Stomach (tissue), 9 donors: ENCODE results near the gene IFIT3. TPM values are rescaled to one million over a fixed set of nuclear protein-coding genes. Genes with fewer than 3 reads are reported as not detected.
A peak's percentile ranks its signal among the peaks of the same experiment; 100 is the strongest.
"Not testable (repeated sequence)": the region's sequence is repeated elsewhere in the genome, so short reads cannot be mapped to it uniquely, and the experiment has no call there.

Experiments
- DNase-seq, 2 donors: peaks; one replicate each; pipeline versions ENCODE4 v3.0.0 to v3.0.0-alpha.2; 2013 to 2019
- H3K27ac ChIP-seq, 5 donors: fragments of 200-600 bp in 4 of 5; sonication (generic) in 4 of 5; one replicate each; pipeline ENCODE4 v1.5.1; 2013 to 2019; ENCODE audit warnings: mild to moderate bottlenecking in 1 of 5, moderate library complexity in 1 of 5
- H3K27me3 ChIP-seq, 3 donors: fragments of 200-600 bp; sonication (generic); one replicate each; pipeline ENCODE4 v1.5.1; 2017 to 2019; ENCODE audit warnings: mixed run types in 1 of 3
- H3K36me3 ChIP-seq, 4 donors: fragments of 200-600 bp; sonication (generic); 1 replicate in 3 of 4; 2 replicates in 1 of 4; pipeline ENCODE4 v1.5.1; 2016 to 2019
- H3K4me1 ChIP-seq, 4 donors: fragments of 200-600 bp; sonication (generic); one replicate each; pipeline ENCODE4 v1.5.1; 2016 to 2019
- H3K4me3 ChIP-seq, 4 donors: fragments of 200-600 bp; sonication (generic) in 3 of 4; one replicate each; pipeline ENCODE4 v1.5.1; 2016 to 2019; ENCODE audit warnings: mild to moderate bottlenecking in 1 of 4
- H3K9me3 ChIP-seq, 4 donors: fragments of 200-600 bp; sonication (generic); one replicate each; pipeline ENCODE4 v1.5.1; 2016 to 2019
- CTCF ChIP-seq, 7 experiments: fragments of 450-650 bp in 4 of 7; fragments of 200-600 bp in 3 of 7; sonication (generic) in 3 of 7; IDR thresholded peaks; one replicate each; pipeline ENCODE4 v1.5.1; 2016 to 2019; ENCODE audit warnings: antibody characterized with exemption in 7 of 7, control low read depth in 2 of 7, mild to moderate bottlenecking in 1 of 7
- EP300 ChIP-seq: sonication (generic); formaldehyde crosslinking; IDR thresholded peaks from one replicate; pipeline ENCODE4 v1.6.1; 2017; ENCODE audit warnings: antibody characterized with exemption
- POLR2A ChIP-seq, 4 donors: fragments of 450-650 bp; IDR thresholded peaks; one replicate each; pipeline ENCODE4 v1.6.1; 2016; ENCODE audit warnings: antibody characterized with exemption in 4 of 4, control low read depth in 2 of 4, mild to moderate bottlenecking in 1 of 4, moderate library complexity in 1 of 4
- POLR2AphosphoS5 ChIP-seq, 3 donors: sonication (generic); formaldehyde crosslinking; IDR thresholded peaks; one replicate each; pipeline ENCODE4 v1.6.1; 2016; ENCODE audit warnings: antibody characterized with exemption in 3 of 3
- WGBS, 5 donors: extraction: QIAGEN DNeasy Blood & Tissue Kit in 3 of 5; methylation state at CpG; one replicate each; pipeline versions ENCODE4 v1.1.5 to v1.1.7; 2013 to 2018; 5-methylcytosine and 5-hydroxymethylcytosine counted together
- intact Hi-C: fragments of 100-400 bp; cut with DNase I; formaldehyde crosslinking; loops from one replicate; pipeline ENCODE4 v1.15.1; 2023; ENCODE audit warnings: low total_unique reads
- polyA plus RNA-seq, 3 donors: library from polyadenylated mRNA; stranded (reverse); fragments of 200-250 nt; gene quantifications; one replicate each; pipeline ENCODE4 v1.2.3, GENCODE V29; 2013
- total RNA-seq, 5 donors: library from RNA; depleted of rRNA; stranded (reverse); fragments of >200 nt; gene quantifications; one replicate each; pipeline versions ENCODE4 v1.1.0 to v1.2.3, GENCODE V29; 2014 to 2016
- donor health status: healthy with polysubstance abuse.
- donor health status: Bipolar disorder and iron deficiency.
- donor health status: healthy.

Gene IFIT3
- total and polyA plus RNA-seq, 8 donors = 1.3 to 11.4 (median 6.9) TPM

DNA sequence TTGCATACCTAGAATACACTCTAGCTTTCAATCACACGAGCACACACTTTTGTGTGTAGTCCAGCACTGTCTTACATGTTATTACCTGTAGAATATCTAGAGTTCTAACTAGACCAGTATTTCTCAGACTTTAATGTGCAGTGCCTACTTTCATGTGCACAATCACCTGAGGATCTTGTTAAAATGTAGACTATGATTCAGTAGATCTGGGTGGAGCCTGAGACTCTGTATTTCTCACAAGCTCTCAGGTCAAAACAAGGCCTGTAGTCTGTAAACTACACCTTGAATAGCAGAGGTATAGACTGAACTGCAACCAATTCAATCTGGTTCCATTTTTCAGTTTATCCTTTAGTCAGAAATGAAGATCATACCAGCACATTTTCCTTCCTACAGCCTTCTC lies 14.8 kb upstream of the IFIT3 start:
- no peak overlapping the region for H3K4me3 ChIP-seq
- 80 to 97% (median 91%) methylated on average over 1 of the region's 1 CpG for WGBS, 5 donors
- intact Hi-C loops = no loop called here
- H3K27me3 ChIP-seq = no peaks in the 10 kb centered on the region
- DNase-seq = no peak
- H3K4me1 ChIP-seq = no peaks in the 10 kb centered on the region
- H3K27ac ChIP-seq = no peak overlapping the region
- peaks cover 0 to 10% (median 2%) of the 10 kb centered on the region in 4 donors for H3K36me3 ChIP-seq
- no peak for TF ChIP-seq POLR2AphosphoS5 (IDR thresholded peaks at IDR 0.05)
- no peak for TF ChIP-seq POLR2A (IDR thresholded peaks at IDR 0.05)
- no peak for TF ChIP-seq EP300
- no peak for TF ChIP-seq CTCF (IDR thresholded peaks at IDR 0.05)
- H3K9me3 ChIP-seq = no peaks in the 10 kb centered on the region

DNA sequence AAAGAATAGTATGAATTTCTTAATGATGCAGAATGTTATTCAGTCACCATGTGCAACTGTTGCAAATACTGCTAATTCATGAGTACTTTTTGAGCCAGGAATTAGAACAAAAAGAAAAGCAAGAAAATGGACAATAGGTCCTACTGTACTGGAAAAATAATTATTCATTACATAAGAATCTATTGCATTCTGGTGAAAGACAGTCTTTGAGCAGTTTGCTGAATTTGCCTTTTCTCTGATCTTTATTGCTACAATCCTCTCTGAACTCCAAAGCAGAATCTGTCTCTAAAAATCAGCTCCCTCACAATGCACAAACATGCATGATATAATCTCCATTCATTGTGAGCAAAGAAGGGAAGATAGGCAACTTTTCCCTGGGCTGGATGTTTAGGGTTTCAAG lies 13.1 kb upstream of the IFIT3 start:
- intact Hi-C loops = no loop called here
- Histone ChIP-seq H3K36me3 (no peaks in the 10 kb centered on the region), H3K27ac (no peak overlapping the region), H3K9me3 (no peaks in the 10 kb centered on the region), H3K4me1 (no peaks in the 10 kb centered on the region), H3K4me3 (no peak overlapping the region), H3K27me3 (no peaks in the 10 kb centered on the region)
- TF ChIP-seq CTCF (IDR thresholded peaks at IDR 0.05) (no peak), POLR2AphosphoS5 (IDR thresholded peaks at IDR 0.05) (no peak), EP300 (no peak), POLR2A (IDR thresholded peaks at IDR 0.05) (no peak)
- DNase-seq = no peak

GRCh38 chr10:89318047-89318446 lies 9.8 kb upstream of the IFIT3 start:
- intact Hi-C loops, H3K4me1 ChIP-seq: not testable (repeated sequence)
- WGBS, 5 donors = 95 to 98% (median 96%) methylated on average over 4 of the region's 4 CpGs

GRCh38 chr10:89325081-89325480 lies 2.7 kb upstream of the IFIT3 start:
- H3K27ac ChIP-seq, intact Hi-C loops, H3K36me3 ChIP-seq, DNase-seq, H3K27me3 ChIP-seq, H3K4me3 ChIP-seq, H3K9me3 ChIP-seq: not testable (repeated sequence)
- peaks cover 4 to 30% (median 19%) of the 10 kb centered on the region in 4 donors for H3K4me1 ChIP-seq

More at GRCh38 chr10:89318047-89318446, 9.8 kb upstream of the IFIT3 start:
- DNase-seq, H3K27ac ChIP-seq, H3K36me3 ChIP-seq, H3K9me3 ChIP-seq, H3K4me3 ChIP-seq, H3K27me3 ChIP-seq: not testable (repeated sequence)

DNA sequence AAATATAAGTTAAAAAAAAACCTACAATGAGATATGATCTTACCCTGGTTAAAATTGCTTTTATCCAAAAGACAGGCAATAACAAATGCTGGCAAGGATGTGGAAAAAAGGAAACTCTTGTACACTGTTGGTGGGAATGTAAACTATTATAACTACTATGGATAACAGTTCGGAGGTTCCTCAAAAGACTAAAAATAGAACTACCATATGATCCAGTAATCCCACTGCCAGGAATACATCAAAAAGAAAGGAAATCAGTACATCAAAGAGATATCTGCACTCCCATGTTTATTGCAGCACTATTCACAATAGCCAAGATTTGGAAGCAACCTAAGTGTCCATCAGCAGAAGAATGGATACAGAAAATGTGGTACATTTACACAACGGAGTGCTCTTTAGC lies 1.9 kb upstream of the IFIT3 start:
- H3K9me3 ChIP-seq, H3K4me3 ChIP-seq, intact Hi-C loops, DNase-seq, H3K36me3 ChIP-seq, H3K27me3 ChIP-seq, H3K27ac ChIP-seq: not testable (repeated sequence)
- H3K4me1 ChIP-seq = peaks cover 4 to 38% (median 23%) of the 10 kb centered on the region in 4 donors
- WGBS, 5 donors = 38 to 78% (median 71%) methylated on average over 2 of the region's 2 CpGs

DNA sequence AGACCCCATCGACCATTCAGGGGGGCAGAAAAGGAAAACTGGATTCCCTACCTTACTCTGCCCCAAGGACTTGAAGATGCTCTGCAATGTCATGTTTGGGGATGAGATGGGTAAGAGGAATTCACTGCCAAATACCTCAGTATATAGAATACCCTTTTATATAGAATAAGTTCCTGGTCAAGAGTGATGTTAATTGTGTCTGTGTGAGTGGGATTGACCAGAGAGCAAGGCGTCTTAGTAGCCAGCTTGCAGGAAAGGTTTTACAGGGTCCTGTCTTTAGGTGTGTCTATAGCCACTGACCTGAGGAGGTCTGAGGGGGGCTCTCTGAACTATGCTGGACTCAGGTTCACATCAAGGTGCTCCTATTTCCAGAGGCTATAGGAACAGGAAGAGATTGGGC lies 1.4 kb downstream of the IFIT3 start:
- TF ChIP-seq POLR2AphosphoS5 (IDR thresholded peaks at IDR 0.05) (no peak), POLR2A (IDR thresholded peaks at IDR 0.05) (no peak), EP300 (no peak), CTCF (IDR thresholded peaks at IDR 0.05) (no peak)
- DNase-seq = no peak
- Histone ChIP-seq H3K4me3 (peak overlapping the region in 2 of 4 donors; percentile 42 to 45), H3K27ac (peak overlapping the region in 4 of 5 donors; percentile 77 to 90 (median 86)), H3K27me3 (no peaks in the 10 kb centered on the region), H3K9me3 (no peaks in the 10 kb centered on the region), H3K4me1 (peaks cover 21 to 71% (median 40%) of the 10 kb centered on the region in 4 donors), H3K36me3 (no peaks in the 10 kb centered on the region)
- 80 to 98% (median 93%) methylated on average over 2 of the region's 2 CpGs for WGBS, 5 donors
- intact Hi-C loops = no loop called here

DNA sequence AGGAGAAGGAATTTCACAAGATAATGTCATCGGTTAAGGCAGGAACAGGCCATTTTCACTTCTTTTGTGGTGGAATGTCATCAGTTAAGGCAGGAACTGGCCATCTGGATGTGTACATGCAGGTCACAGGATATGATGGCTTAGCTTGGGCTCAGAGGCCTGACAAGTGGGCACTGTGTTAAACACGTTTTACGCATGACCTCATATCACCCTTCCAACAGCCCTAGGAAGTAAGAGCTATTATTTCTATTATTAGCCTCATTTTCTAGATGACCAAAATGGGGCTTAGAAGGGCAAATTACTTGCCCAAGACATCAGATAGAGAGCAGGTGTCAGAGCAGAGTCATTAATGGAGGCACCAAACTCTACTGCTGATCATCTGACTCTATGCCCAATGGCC lies 2.2 kb downstream of the IFIT3 start:
- 69 to 80% (median 76%) methylated on average over 2 to 3 of the region's 3 CpGs for WGBS, 5 donors
- H3K4me3 ChIP-seq, DNase-seq, intact Hi-C loops, H3K27me3 ChIP-seq, H3K9me3 ChIP-seq, H3K36me3 ChIP-seq: not testable (repeated sequence)
- Histone ChIP-seq H3K27ac (peak overlapping the region in 3 of 5 donors; percentile 1 to 36 (median 32)), H3K4me1 (peaks cover 22 to 80% (median 45%) of the 10 kb centered on the region in 4 donors)
